ENCODE results near the gene EGFL8.

The EGFL8 gene

DNA sequence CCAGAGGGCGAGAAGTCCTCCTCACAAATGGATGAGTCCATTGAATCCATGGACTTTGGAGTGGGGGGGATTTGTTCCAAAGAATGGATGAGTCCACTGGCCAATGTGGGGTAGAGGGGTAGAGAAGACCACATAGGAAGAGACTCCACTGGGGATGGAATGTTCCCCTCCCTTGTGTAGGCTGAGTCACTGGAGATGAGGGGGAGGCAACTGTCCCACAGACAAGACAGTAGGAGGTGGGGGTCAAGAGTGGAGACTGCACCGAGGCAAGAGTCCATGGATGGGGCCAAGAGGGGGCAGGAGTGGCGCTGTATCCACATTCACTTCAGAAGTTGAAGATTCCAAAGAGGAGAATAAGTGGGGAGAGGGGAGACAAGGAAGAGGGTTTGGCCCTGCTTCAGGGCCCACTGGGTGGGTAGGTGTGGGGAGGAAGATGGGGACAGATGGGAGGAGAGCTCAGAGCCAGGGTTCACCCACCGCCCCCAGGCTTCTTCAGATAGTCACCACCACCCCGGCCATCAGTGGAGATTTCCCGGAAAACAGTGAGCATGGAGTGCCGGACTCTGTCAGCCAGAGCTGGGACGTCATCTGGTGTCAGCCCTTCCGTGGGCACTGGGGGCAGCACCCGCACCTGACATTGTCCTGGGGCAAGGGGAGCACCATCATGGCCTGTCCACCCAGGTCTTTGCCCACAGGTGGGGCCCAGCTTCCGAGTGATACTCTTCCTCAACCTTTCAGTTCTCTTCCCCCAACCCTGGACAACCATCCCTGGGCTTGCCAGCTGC, 4.6 kb downstream of the EGFL8 start:
- DNase-seq, result no peak

DNA sequence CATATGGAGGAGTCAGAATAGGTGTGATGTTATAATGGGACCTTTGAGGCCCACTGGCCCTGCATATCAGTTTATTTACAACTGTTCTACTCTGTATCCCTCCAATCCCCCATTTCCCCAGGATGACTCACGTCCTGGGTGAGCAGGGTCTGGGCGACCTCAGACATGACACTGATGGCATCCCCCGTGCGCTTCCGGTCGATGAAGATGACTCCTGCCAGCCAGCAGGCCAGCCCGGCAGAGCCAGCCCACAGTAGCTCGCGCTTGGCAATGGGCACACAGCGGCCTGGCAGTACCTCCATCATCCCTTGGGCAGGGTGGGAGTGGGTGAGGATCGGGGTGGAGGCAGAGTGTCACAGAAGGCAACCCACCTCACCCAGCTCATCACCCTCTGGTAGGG, 5.9 kb downstream of the EGFL8 start:
- no peak for DNase-seq

DNA sequence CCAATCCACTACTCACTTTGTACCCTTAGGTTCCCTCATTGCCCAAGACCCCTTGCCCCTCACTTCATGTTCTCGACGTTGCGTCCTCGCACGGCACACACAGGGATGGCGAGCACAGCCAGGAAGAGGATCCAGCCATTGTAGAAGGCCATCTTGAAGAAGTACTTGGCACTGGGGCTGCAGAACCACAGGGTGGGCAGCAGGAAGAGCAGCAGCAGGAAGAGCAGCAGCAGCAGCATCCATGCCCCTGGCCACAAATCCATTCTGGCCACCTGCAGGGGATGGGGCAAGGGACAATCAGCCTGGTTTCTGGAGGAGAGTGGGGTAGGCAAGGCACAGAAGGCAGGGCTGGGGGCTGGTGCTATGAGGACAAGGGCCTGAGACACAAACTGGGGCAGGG, 6.8 kb downstream of the EGFL8 start:
- DNase-seq, result no peak

DNA sequence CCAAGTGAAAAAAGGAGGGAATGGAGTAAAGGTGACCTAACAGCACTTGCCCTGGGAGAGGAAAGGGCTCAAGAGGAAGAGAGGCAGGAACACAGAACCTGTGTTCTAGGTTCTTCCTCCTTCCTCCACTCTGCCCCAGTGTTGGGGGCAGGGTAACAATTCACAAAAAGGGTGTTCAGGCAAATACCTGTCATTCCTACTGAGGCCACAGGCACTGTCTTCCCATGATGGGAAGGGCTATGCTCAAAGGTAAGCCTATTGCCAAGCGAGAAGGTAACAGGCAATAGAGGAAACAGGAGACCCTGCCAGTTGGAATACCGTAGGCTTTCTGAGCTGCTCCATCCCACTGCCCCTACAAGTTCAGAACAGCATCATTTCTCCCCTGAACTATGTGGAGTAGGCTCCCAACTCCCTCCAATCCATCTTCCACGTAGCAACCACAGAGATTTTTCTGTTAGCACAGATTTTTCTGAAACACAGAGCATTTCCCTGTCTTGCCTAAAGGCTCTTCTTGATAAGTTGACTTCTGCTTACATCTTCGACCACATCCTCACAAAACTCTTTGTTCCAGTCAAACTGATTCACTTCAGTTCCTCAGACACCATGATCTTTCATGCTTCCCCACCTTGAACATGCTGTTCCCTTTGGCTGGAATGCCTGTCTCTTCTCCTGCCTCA, 8.8 kb downstream of the EGFL8 start:
- no peak for DNase-seq

DNA sequence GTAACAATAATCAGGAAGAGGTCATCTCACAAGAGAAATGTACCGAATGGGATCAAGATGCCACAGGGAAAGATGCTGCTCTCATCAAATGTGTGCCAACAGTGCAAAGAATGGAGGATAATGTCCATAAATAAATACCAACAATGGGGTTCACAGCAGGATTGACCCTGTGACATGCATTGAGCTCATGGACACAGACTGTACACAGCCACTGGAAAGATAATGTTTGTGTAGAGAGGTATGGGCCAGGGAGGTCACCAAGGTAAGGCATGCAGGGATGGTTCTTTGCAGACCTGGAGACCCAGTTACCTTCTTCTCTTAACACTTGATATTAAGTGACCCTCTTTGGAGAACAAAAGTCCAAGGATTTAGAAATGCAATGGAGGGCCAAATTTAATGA, 10.0 kb downstream of the EGFL8 start:
- no peak for DNase-seq

DNA sequence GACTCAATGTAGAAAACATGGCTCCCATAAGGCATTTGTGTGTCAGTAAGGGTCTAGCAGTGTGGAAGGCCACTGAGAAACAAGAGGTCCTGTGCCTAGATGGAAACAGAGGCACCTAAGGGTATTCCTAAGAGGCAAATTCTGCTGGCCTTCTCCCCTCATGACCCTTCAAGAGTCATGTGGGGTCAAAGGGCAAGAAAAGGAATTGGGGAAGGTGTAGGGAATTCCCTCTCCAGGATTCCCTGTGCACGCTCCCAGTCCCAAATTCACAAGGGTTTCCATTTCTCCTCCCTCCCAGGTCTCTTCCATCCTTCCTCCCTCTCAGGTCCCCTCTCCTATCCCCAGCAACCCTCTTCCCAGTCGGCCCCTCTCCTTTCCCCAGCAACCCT, 10.9 kb downstream of the EGFL8 start:
- no peak for DNase-seq

DNA sequence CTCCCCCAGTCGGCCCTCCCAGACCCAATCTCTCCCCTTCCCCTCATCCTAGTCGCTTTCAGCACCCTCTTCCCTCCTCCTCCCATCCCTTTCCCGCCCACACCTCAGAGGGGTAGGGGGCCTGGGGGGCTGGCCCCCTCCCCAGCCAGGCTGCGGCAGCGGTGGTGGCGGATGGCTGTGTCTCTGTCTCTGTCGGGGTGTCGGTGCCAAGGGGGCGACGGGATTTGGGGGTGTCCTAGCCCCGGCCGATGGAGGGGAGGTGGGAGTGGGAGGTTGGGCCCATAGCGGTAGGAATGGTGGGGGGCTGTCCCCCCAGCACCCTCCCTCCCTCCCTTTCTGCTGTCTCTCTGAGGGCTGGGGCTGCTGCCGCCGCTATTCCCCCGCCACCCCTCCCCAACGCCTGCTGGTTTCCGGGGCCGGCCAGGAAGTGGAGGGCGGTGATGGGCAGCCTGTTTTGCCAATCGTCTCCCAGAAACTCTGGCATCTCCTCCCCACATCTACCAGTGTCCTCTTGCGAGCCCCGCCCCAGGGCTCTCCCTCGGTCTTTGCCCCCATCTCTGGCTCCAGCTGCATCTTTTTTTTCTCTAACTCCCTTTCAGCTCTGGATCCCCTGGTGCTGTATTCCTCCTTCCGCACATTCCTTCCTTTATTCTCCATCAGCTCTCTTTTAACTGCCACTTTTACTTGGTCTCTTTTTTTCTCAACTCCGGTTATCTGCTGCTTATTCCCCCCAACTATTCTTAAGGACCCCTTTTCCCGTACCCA, 11.5 kb downstream of the EGFL8 start, which contains the start of gene AGPAT1:
AGPAT1 (minus strand) TSS at position 374 of the 765 bp plus-strand sequence. CDS start 4,588 bp downstream, outside the sequence.
- peak; percentile 94 for DNase-seq

DNA sequence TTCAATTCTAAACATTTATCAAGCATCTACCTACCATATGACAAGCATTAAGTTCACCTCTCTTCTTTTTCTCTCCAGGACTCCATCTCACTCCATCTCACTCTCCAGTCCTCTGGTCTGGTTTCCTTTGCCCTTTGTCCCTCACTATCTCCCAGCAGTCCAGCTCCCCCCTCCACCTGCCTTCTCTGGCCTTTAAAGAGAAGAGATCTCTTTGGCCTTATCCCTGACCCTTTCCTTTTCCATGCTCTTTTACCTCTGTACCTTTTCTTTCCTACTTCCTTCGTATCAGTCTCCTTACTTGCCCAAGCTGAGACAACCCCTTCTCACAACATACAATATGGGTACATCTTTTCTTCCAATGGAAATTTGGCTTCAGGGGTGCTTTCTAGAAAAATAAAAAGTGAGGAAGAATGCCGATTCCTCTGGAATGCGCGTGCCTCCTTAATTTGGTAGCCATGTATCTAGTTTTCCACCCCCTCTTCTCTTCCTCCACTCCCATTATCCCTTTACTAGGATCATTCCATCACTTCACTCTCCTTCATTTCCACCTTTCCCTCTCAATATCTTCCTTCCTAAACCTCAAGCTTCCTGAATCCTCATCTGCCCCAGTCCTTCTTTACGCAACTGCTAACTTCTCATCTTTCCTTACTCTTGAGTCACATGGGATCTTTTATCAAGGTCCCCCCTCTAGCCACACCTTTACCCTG, 12.2 kb downstream of the EGFL8 start:
- peak; percentile 78 for DNase-seq

DNA sequence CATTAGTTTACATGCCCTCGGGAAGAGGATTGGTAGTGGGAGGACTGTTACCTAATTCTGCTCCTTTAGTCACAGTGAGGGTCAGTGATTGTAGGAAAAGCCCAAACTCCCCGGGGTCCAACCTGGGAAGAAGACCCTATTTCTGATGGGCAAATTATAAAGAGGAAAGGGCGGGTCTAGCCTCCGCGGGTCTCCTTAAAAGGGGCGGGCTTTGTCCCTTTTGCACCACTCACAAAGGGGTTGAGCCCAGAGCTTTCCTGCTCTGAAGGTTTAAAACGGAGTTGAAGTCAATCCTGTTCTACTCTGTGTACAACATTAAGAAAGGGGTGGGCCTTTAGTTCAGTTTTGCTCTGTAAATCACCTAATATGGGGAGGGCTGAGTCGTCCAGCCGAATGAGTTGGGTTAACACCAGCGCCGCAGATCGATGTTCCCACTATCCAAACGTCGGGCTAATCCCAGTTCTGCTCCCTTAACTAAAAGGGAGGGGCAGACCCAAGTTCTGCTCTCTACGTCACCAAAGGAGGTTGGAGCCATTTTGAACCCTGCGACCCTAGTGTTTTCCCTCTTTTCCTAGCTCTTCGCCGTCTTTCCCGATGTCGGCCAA, 12.9 kb downstream of the EGFL8 start:
- no peak for DNase-seq

DNA sequence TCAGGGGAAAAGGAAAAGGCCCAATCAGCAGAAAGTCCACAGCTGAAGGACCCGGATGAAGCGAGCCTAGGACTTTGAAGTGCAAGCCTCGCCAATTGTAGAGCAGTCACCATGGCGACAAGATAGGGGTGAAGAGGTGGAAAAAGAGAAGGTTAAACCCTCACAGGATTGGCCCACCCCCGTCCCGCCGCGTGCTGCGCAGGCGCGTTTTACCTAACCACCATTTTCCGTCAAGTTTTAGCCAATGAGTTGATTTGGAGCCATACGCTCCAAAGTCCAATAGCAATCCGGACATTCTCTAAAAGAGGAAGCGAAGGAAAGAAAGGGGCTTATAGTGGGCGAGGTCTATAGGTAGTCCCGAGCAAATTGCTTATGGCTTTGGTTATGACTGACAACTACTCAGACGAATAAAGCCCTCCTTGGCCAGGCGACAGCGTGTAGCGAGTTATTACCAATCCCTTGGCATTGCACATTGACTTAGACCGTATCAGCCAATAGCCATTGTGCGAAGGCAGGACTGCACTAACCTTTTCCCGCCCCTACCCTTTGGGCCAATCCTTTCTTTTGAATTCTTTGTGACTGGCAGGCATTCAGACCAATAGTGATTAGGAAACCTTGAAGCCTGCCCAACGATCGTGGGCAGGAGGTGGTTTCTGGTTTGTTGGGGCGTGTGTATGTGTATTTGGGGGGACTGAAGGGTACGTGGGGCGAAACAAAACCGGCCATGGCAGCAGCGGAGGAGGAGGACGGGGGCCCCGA, 13.6 kb downstream of the EGFL8 start, which contains the start of gene RNF5:
RNF5 (plus strand) TSS at position 618 of the 759 bp plus-strand sequence; CDS start at position 725, 107 bp downstream.
- peak; percentile 100 for DNase-seq

DNA sequence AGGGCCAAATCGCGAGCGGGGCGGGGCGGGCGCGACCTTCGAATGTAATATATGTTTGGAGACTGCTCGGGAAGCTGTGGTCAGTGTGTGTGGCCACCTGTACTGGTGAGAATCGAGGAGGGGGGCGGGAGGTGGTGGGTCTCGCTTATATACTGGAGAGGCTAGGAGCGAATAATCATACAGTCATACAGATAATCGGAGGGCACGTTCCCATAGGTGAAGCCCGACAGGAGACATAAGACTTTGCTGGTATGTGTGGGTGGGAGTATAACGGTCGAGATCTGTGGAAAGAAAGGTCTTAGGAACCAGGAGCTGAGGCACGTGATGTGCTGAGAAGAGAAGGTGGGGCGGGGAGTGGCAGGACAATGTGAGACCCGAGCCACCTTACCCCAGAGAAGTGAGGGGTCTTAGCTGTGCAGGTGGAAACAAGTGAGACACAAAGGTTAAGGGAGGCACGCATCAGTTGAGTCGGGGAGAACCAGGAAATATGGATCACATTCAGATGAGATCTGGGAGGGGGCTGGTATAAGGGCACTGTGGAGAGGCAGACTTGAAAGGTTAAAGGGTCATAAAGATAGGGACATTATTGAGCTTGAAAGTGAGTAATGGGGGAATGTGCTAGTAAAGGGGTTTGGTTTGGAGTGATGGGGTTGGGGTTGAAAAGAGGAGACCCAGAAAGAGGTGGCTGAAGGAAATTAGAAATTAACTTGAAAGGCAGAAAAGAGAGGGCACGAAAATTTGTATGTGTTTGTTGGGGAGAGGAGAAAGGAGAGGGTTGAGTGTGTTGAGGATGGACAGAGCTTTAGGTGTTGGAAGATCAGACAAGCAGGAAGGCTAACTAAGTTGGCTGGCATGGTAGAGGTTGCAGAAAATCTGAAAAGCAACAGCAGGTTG, 14.4 kb downstream of the EGFL8 start:
- DNase-seq, result no peak

DNA sequence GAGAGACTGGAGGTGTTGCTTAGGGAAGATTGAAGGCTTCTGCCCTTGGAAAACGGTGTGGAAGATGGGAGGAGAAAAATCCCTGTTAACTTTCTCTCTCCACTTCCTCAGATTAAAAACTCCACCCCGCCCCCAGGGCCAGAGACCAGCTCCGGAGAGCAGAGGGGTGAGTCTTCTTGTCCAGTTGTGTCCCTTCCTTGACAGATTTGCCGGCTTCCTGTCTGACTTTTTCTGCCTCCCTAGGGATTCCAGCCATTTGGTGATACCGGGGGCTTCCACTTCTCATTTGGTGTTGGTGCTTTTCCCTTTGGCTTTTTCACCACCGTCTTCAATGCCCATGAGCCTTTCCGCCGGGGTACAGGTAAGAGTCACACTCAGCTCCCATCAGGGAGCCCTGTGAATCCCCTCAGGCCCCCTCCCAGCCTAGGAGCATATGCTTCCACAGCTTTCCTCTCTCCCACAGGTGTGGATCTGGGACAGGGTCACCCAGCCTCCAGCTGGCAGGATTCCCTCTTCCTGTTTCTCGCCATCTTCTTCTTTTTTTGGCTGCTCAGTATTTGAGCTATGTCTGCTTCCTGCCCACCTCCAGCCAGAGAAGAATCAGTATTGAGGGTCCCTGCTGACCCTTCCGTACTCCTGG, 15.5 kb downstream of the EGFL8 start:
- no peak for DNase-seq

DNA sequence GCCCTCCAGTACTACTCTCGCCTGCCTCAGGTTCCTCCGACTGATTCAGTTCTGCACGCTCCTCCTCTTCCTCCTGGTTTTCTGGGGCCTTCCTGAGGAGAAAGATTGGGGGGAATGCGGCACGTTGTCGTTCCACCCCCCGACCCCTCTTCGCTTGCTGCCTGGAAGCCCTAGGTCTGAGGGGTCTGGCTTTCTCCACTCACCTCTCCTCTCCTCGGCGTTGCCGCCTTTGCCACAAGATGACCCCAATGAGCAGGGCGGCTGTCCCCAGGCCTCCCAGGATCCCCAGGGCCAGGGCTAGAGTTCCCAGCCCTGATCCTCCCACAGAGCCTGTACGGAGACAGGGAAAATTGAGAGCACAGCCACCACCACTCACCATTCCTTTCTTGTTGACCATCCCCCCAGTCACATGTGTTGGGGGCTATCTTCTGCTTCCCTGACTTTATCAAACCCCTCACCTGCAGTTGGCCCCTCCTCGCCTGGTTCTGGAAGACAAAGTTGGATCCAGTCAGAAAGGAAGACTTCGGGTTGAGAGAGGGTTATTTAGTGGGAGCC, 16.8 kb downstream of the EGFL8 start:
- no peak for DNase-seq

DNA sequence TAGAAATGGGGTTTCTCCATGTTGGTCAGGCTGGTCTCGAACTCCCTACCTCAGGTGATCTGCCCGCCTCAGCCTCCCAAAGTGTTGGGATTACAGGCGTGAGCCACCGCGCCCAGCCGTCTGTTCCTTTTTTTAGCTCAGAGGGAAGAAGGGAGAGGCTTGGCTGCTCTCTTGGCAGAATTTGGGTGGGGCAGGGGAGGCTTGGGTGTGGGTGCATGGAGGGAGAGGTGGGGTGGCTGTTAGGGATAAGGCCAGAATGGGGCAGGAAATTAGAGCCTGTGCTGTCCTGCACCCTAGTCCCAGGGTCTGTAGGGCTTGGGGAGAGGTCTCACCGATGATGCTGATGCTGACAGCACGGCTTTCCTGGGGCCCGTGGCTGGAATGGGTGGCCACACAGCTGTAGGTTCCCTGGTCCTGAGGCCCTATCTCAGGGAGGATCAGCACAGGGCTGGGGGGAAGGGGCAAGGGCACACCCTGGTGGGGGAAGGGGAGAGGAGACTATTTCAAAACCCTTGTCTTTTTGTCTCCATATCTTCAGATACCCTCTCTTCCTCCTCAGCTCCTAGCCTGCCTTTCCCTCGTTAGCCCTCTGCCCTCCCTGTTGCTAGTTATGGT, 17.6 kb downstream of the EGFL8 start:
- DNase-seq, result no peak

DNA sequence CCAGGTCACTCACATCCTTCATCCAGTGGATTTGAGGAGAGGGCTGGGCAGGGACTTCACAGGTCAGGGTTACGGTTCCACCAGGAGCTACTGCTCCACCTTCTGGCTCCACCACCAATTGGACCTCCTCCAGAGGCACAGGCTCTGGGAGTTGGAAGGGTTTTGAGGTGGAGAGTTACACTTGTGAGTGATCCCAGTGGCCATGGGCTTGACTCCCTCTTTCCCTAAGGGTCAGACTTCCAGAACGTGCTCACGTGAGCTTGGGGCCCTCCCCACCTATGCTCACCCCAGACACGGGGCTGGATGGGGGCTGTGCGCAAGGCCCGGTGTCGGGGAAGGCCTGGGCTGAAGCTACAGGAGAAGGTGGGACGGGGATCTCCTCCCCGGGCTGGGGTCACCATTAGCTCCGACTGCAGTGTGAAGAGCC, 18.2 kb downstream of the EGFL8 start:
- DNase-seq, result no peak

DNA sequence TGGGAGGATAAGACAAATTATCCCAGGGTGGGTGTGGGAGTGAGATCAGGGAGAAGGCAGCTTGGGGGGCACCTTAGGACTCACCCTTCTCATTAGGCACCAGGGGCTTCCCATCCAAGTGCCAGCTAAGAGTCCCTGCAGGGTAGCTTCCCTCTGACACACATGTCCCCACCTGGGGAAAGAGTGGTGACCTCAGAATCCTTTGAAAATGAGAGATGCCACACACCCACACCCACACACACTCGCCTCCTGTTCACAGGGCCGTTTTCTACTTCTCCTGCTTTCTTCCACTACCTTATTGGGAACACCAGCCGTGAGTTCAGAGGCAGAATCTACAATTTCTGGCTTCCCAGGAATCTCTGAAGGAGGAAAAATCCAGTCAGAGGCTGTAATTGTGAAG, 18.6 kb downstream of the EGFL8 start:
- no peak for DNase-seq

DNA sequence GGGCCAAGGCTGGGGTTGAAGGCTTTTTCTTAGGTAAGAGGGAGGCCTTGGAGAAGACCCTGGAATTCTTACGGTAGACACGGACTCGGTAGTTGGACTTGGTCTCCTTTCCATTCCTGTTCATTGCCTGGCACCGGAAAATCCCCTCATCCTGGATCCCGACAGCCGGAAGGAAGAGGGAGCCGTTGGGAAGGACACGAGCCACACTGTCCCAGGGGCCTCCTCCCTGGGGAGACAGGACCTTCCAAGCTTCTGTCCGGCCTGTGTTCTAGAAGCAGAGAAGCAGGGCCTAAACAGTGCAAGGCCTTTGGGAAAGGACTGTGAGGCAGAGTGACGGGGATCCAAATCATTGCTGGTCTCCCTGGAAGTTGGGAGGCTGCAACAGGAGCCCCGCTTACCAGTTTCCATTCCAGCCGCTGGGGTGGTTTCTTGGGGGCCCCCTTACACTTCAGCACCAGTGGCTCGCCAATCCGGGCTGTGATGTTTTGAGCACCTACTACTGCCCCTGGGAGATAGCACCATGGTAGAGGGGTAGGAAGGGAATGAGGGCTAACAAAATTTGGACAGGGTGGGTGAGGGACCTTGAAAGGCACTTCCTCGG, 19.2 kb downstream of the EGFL8 start:
- DNase-seq, result no peak

DNA sequence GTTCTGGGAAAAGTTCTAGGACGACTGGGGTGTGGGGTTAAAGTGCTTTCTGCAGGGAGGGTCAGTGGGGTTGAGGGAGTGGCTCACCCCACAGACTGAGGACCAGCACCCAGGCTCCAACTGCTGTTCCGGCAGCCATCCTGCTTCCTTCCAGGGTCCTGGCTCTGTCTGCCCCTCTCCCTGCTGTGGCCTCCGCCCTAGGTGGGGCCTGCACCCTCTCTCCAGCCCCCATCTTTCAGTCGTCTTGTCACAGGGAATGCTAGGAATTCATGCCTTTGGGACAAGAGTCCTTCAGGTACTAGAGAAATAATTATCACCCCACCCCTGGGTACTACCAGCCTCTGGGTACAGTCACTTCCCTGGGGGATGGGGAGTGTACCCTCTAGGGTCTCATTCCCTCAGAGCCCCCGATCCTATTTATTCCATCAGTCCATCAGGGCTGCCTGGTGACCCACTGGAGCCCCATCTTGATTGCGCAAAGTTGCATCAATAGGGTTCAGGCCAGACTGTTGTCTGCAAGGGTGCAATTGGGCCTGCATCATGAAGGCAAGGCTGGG, 19.8 kb downstream of the EGFL8 start, which contains the start of gene AGER:
AGER (minus strand) TSS at position 170 of the 557 bp plus-strand sequence; CDS start at position 139, 31 bp downstream.
- no peak for DNase-seq

All from HCEC 1CT (cell line).